ENCODE results near the gene ZNF621. TPM values are rescaled to one million over a fixed set of nuclear protein-coding genes. Genes with fewer than 3 reads are reported as not detected.
"Not testable (repeated sequence)": the region's sequence is repeated elsewhere in the genome, so short reads cannot be mapped to it uniquely, and the experiment has no call there.

ZNF621 gene
- total and polyA plus RNA-seq, 2 of the 8 experiments (the other 6 are each of a cell fraction or from before 2014, with no cell fraction given) = 10.9 to 15.4 TPM

DNA sequence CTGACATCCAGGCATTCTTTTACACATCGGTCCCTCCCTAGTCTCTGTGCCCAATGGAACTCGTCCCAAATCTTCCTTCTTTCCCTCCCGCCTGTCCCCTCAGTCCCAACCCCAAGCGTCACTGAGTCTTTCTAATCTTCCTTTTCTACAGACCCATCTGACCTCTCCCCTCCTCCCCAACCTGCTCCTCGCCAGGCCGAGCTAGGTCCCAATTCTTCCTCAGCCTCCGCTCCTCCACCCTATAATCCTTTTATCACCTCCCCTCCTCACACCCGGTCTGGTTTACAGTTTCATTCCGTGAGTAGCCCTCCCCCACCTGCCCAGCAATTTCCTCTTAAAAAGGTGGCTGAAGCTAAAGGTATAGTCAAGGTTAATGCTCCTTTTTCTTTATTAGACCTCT lies 37.7 kb downstream of the ZNF621 start:
- CTCF ChIA-PET (ENCODE audit: partially characterized antibody); H2BK5ac ChIP-seq (ENCODE audit: low read depth, low read length); H3K56ac ChIP-seq (replicated peaks; ENCODE audit: insufficient read length, low read depth, low read length); H3K4ac ChIP-seq (replicated peaks; ENCODE audit: insufficient read length, low read depth, low read length); H4K5ac ChIP-seq (ENCODE audit: insufficient read length, low read depth, low read length); H4K20me1 ChIP-seq (replicated peaks in 1 of 2; ENCODE audit: control insufficient read depth in 1 of 2, insufficient read depth in 2 of 2, low read length in 2 of 2); H3K27me3 ChIP-seq (replicated peaks in 1 of 4; ENCODE audit: control insufficient read depth in 3 of 4, extremely low read depth in 1 of 4, insufficient read depth in 3 of 4, low read length in 3 of 4); H3K4me2 ChIP-seq (ENCODE audit: insufficient read depth in 1 of 2, low read depth in 2 of 2, low read length in 2 of 2); POLR2A ChIA-PET (ENCODE audit: partially characterized antibody); H3K27ac ChIP-seq (ENCODE audit: low read depth, low read length); H4K8ac ChIP-seq (ENCODE audit: extremely low read depth, insufficient read depth, low read length); H3K18ac ChIP-seq (ENCODE audit: extremely low read depth, low read length); FAIRE-seq; H3K23ac ChIP-seq (ENCODE audit: insufficient read length); H3K36me3 ChIP-seq (ENCODE audit: control insufficient read depth in 2 of 4, insufficient read depth in 4 of 4, low read length in 3 of 4); DNase-seq (ENCODE audit: low read depth in 1 of 2, low spot score in 2 of 2); H3K23me2 ChIP-seq (ENCODE audit: low read depth, low read length); H2AK5ac ChIP-seq (ENCODE audit: low read depth, low read length); H2BK120ac ChIP-seq (replicated peaks; ENCODE audit: low read depth, low read length); H3K14ac ChIP-seq (ENCODE audit: insufficient read length); H2AFZ ChIP-seq (ENCODE audit: low read length); H3K79me1 ChIP-seq (ENCODE audit: low read depth, low read length); H3K79me2 ChIP-seq (ENCODE audit: control insufficient read depth in 1 of 2, insufficient read depth in 2 of 2, low read length in 2 of 2); H2BK15ac ChIP-seq (ENCODE audit: low read length); H3K9ac ChIP-seq (replicated peaks in 1 of 4; ENCODE audit: extremely low read depth in 1 of 4, low read depth in 3 of 4, low read length in 3 of 4); H4K91ac ChIP-seq (replicated peaks; ENCODE audit: insufficient read length, low read length); H3K4me1 ChIP-seq (replicated peaks in 1 of 4; ENCODE audit: control insufficient read depth in 3 of 4, insufficient read depth in 4 of 4, low read length in 3 of 4); H2BK12ac ChIP-seq (ENCODE audit: low read depth, low read length); H3K4me3 ChIP-seq (ENCODE audit: extremely low read depth in 1 of 4, insufficient read depth in 2 of 4, low read depth in 3 of 4, low read length in 4 of 4); H2BK20ac ChIP-seq (ENCODE audit: low read length): not testable (repeated sequence)
- 90% methylated on average over 9 of the region's 9 CpGs; no CpG with 5 or more reads in 1 of the 2 experiments for WGBS, 2 experiments (ENCODE audit: extremely low coverage in 1 of 2, insufficient coverage in 1 of 2, insufficient read length in 1 of 2, insufficient replicate concordance in 2 of 2, low coverage in 1 of 2, low lambda C conversion rate in 2 of 2, missing lambda C conversion rate in 1 of 2)
- H3K9me3 ChIP-seq (ENCODE audit: insufficient read depth in 2 of 2, low read depth in 1 of 2, low read length in 1 of 2) = peaks cover 10 to 12% of the 10 kb centered on the region in 2 experiments; a peak in 3 of 4 replicates

DNA sequence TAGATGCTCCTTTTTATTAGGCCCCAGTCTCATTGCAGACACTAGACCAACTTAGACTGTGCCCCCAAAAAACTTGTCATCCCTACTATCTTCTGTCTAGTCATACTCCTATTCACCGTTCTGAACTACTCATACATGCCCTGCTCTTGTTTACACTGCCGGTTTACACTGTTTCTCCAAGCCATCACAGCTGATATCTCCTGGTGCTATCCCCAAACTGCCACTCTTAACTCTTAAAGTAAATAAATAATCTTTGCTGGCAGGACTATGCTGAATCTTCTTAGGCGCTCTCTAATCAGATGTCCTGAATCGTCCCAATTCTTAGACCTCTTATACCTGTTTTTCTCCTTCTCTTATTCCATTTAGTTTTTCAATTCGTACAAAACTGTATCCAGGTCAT lies 40.9 kb downstream of the ZNF621 start:
- H3K18ac ChIP-seq (ENCODE audit: extremely low read depth, low read length); H3K27me3 ChIP-seq (replicated peaks in 1 of 4; ENCODE audit: control insufficient read depth in 3 of 4, extremely low read depth in 1 of 4, insufficient read depth in 3 of 4, low read length in 3 of 4); H2BK20ac ChIP-seq (ENCODE audit: low read length); H3K79me2 ChIP-seq (ENCODE audit: control insufficient read depth in 1 of 2, insufficient read depth in 2 of 2, low read length in 2 of 2); H4K20me1 ChIP-seq (replicated peaks in 1 of 2; ENCODE audit: control insufficient read depth in 1 of 2, insufficient read depth in 2 of 2, low read length in 2 of 2); H3K14ac ChIP-seq (ENCODE audit: insufficient read length); H3K4me1 ChIP-seq (replicated peaks in 1 of 4; ENCODE audit: control insufficient read depth in 3 of 4, insufficient read depth in 4 of 4, low read length in 3 of 4); H2BK12ac ChIP-seq (ENCODE audit: low read depth, low read length); H3K23me2 ChIP-seq (ENCODE audit: low read depth, low read length); H3K79me1 ChIP-seq (ENCODE audit: low read depth, low read length); CTCF ChIA-PET (ENCODE audit: partially characterized antibody); H3K4ac ChIP-seq (replicated peaks; ENCODE audit: insufficient read length, low read depth, low read length); H3K27ac ChIP-seq (ENCODE audit: low read depth, low read length); H3K23ac ChIP-seq (ENCODE audit: insufficient read length); H2BK15ac ChIP-seq (ENCODE audit: low read length); H4K5ac ChIP-seq (ENCODE audit: insufficient read length, low read depth, low read length); H3K56ac ChIP-seq (replicated peaks; ENCODE audit: insufficient read length, low read depth, low read length); H2AFZ ChIP-seq (ENCODE audit: low read length); H4K91ac ChIP-seq (replicated peaks; ENCODE audit: insufficient read length, low read length); H3K36me3 ChIP-seq (ENCODE audit: control insufficient read depth in 2 of 4, insufficient read depth in 4 of 4, low read length in 3 of 4); FAIRE-seq; H2BK120ac ChIP-seq (replicated peaks; ENCODE audit: low read depth, low read length); H3K9ac ChIP-seq (replicated peaks in 1 of 4; ENCODE audit: extremely low read depth in 1 of 4, low read depth in 3 of 4, low read length in 3 of 4); H4K8ac ChIP-seq (ENCODE audit: extremely low read depth, insufficient read depth, low read length); DNase-seq (ENCODE audit: low read depth in 1 of 2, low spot score in 2 of 2); H3K4me2 ChIP-seq (ENCODE audit: insufficient read depth in 1 of 2, low read depth in 2 of 2, low read length in 2 of 2); H2AK5ac ChIP-seq (ENCODE audit: low read depth, low read length); H3K4me3 ChIP-seq (ENCODE audit: extremely low read depth in 1 of 4, insufficient read depth in 2 of 4, low read depth in 3 of 4, low read length in 4 of 4); H2BK5ac ChIP-seq (ENCODE audit: low read depth, low read length): not testable (repeated sequence)
- WGBS, 2 experiments (ENCODE audit: extremely low coverage in 1 of 2, insufficient coverage in 1 of 2, insufficient read length in 1 of 2, insufficient replicate concordance in 2 of 2, low coverage in 1 of 2, low lambda C conversion rate in 2 of 2, missing lambda C conversion rate in 1 of 2) = 84% methylated on average over 5 of the region's 5 CpGs; no CpG with 5 or more reads in 1 of the 2 experiments
- H3K9me3 ChIP-seq (ENCODE audit: insufficient read depth in 2 of 2, low read depth in 1 of 2, low read length in 1 of 2) = peaks cover 11 to 13% of the 10 kb centered on the region in 2 experiments
- POLR2A ChIA-PET (ENCODE audit: partially characterized antibody) = interaction anchor here (1.7 kb wide), 1 partner anchor 41 kb away, joined by 3 read pairs; the partner anchor contains the start of gene ZNF621

All from H1 (cell line).